NCI-H2196 treated with DMSO at 0.1 percent for 48 hours (cell line): Measurements from ENCODE around the gene SIRPD.

ENCODE experiments used
- DNase-seq: peaks from one replicate; lab custom pipeline; 2025; ENCODE audit not compliant: unreplicated experiment; lab: John Stamatoyannopoulos, UW

Gene SIRPD

DNA sequence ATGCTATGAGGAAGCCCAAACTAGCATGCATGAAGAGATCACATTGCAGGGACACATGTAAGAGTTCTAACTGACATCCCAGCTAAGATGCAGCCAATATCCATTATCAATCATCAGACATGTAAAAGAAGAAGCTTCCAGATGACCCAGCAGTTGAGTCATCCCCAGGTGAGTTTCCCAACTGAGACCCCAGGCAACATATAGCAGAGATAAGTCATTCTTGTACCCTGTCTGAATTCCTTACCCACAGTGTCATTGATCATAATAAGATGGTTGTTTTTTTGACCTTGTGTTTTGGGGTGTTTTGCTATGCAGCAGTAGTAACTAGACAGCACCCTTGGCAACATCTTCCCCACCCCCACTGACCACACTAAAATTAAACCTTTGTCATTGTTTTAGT, 18.9 kb downstream of the SIRPD start:
- no peak for DNase-seq

DNA sequence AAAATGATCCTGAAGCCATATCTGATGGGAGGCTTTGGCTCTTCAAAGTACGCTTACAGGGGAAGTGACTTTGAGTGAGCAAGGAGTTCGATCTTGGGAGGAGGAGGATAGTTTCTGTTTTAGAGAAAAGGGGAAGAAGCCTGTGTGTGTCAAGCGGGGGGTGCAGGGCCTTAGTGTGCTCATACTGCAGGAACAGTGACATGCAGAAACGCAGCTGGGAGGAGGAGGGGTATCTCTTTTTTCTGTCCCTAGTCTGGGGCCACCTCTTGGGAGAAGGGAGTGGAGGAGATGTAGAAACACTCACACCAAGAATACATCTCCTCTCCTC, 19.8 kb downstream of the SIRPD start:
- DNase-seq: no peak

DNA sequence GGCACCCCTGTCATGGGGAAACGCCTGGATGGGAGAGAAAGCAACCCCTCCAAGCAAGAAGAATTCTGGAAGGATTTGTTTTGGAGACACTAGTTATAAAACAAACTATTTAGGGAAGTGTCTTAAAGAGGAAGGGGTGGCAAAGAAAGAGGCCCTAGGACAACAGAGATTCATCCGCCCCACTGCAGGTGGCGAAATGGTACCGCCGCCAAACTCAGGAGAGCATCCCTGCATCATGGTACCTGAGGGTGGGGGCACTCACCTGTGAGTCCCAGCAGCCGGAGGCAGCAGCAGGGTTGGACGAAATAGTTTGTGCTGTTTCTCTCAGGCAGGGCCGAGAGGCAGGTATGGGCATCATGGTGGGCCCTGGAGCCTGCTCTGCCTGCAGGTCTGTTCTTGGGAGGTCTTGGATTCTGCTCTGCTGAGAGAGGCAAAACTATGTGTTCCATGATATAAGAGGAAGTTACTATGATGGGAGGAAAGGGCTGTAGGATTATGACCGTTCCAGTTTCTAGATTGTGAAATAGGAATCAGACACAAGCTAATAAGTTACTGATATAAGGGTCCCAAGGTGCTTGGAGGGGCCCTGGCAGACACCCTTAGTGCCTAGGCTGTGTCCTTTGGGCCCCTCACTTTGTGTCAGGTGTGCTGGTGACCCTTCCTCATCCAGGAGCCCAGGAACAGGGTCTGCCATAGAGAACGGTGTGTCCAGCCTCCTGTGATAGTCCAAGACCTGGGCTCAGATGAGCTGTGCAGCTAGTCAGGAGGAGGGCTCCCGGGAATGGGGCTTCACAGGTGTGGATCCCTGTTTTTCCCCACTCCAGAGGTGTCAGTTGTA, 20.4 kb downstream of the SIRPD start:
- DNase-seq: no peak

DNA sequence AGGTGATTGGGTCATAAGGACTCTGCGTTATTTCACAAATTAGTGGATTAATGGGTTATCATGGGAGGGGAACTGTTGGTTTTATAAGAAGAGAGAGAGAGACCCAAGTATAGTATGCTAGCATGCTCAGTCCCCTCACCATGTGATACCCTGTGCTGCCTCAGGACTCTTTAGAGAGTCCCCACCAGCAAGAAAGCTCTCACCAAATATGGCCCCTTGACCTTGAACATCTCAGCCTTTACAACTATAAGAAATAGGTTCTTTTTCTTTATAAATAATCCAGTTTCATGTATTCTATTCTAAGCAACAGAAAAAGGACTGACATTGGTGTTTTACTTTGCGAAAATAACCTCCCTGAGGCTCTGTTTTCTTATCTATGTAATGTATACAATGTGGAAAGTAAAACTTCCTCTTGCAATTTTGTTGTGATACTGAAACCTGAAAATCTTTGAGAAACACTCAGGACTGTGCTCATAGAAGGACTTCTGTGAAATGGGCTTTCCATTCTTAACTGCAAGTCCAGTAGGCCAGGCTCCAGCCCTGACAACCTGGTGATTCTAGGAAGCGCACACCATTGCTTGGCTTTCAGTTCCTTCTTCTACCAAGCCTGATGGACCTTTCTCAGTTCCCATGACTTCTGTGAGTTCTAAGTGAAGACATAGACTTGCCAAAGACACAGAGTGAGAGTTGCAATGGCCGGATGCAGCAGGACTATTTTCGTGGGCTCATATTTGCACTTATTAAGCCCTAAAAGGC, 21.9 kb downstream of the SIRPD start:
- no peak for DNase-seq

DNA sequence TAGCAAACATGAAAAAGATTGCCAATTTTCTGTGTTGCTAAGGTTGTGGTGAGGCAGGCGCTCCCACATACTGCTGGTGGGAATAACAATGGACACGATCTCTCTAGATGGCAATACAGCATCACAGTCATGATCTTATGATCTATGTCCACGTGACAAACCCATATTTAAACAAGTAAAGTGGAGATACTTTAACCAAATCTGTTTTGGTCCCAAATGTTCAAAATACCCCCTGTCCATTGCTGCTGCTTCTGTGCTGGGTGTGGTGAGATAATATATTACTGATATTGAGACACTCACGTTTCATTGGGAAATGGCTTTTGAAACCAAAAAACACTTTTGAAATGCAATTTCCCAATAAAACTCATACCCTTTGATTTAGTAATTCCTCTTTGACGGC, 23.0 kb downstream of the SIRPD start:
- DNase-seq: no peak

DNA sequence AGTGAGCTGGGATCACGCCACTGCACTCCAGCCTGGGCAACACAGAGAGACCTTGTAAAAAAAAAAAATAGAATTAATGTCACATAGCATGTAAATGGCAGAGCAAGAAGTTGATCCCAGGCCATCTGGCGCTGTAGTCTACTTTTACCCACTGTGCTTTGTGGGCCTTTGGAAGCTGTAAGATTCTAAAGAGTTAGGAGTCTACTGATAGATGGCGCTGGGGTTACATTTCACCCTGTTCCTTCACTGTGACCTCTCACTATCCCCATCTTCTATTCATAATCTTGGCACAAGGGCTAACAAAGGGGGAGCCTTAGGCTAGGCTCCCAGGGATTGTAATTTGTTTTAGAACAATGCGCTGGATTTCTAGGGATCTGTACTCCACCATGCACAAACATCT, 24.4 kb downstream of the SIRPD start:
- DNase-seq: no peak

DNA sequence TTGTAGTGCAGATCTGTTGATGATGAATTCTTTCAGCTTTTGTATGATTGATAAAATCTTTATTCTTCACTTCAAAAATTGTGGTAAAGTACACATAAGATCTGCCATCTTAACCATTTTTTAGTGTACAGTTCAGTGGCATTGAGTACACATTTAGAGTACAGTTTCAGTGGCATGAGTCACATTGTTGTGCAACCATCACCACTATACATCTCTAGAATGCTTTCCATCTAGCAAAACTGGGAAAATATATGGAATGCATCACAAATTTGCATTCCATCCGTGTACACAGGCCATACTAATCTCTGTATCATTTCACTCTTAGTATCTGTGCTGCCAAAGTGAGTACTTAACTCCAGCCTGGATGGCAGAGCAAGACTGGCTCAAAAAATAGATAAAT, 28.7 kb downstream of the SIRPD start:
- DNase-seq: no peak

DNA sequence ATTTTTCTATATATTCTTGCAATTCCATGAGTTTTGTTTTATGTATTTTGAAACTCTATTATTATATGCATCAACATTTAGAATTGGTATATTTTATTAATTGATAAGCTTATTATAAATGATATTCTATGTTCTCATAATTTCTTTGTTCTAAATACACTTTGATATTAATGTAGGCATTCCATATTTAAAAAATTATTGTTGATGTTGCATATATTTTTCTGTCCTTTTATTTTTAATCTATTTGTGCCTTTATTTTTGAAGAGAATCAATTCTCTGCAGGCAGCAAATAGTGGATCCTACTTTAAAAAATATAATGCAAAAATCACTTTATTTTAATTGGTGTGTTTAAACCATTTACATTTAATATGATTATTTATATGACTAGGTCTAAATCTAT, 29.6 kb downstream of the SIRPD start:
- no peak for DNase-seq

DNA sequence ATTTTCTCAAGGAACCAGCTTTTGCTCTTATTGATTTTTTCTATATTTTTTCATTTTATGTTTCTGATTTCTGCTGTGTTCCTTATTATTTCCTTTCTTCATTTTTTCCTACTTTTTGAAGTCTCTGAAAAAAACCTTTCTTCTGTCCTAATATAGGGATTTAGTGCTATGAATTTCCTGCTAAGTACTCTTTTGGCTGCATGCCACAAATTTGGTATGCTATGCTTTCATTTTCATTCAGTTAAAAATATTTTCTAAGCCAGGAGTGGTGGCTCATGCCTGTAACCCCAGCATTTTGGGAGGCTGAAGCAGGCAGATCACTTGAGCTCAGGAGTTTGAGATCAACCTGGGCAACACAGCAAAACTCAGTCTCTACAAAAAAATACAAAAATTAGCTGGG, 30.6 kb downstream of the SIRPD start:
- no peak for DNase-seq

DNA sequence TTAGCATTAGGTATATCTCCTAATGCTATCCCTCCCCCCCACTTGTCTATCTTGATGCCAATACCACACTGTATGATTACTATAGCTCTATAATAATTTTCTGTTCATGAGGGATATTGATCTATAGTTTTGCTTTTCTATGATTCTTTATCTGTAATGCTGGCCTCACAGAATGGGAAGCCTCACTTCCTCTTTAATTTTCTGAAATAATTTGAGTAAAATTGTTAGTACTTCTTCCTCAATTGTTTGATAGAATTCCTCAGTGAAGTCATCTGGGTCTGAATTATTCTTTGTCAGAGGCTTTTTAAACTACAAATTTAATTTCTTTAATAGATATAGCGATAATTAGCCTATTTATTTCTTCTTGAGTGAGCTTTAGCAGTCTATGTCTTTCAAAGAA, 31.2 kb downstream of the SIRPD start:
- no peak for DNase-seq

DNA sequence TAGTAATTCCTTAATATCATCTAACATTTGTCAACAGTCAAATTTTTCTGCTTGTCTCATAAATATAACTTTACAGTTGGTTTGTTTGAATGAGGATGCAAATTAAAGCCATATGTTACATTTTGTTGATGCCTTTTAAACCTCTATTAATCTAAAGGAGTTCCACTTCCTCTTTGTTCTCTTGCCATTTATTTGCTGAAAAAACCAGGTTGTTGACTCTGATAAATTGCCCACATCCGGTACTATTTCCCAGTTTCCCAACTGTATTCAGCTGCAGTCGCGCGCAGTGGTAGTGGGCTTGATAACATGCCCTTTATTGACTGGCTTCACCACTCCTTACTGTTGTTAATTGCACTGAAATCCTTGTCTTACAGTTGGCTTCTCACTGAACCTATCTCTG, 33.5 kb downstream of the SIRPD start:
- DNase-seq: no peak

DNA sequence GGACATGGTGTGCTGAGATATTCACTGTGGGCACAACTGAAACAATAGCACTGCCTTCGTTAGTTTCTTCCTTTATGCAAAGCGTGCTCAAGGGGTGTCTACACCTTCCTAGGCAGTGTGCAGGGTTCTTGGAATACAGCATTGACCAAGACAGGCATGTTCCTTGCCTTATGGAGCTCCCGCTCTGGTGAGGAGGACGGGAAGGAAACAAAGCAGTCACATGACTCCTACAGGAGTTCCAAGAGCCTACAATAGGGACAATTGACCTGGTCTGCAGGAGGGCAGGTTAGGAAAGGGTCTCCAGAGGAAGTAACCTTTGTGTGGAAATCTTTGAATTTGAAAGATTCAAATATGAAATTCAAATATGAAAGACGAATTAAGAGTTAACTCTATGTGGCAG, 40.5 kb downstream of the SIRPD start:
- DNase-seq: no peak

DNA sequence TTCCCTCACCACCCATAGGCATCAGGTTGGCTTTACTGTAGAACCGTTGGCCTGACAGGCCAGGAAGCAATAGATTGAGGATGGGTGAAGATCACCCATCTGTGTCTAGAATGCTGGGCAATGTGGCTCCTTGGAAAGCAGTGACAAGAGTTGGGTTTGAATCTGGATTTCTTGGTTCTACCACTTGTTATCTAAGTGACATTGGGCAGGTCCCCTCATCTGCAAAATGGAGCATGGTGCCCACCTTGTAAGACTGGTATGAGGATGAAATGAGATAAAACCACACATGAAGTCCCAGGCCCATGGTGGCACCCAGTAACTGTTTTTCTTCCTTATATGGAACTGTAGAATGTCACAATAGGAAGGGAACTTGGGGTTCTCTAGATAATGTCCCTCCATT, 43.7 kb downstream of the SIRPD start:
- no peak for DNase-seq

DNA sequence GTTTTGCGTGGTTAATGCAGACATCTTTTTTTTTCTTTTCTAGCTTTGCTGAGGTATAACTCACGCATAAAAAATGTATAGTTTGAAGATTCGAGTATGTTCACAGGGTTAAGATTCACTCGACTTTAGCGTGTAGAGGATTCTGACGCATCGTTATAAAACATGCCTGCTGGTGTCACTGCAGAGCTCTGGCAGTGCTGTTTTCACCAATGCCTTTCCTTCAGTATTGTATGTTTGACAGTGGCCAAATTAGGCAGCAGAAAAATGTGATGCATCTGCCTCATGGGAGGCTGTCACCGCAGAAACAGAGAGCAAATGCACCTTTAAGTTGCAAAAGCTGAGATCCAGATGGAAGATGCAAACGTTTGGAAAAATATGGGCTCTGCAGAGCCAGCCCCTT, 48.3 kb downstream of the SIRPD start:
- no peak for DNase-seq

DNA sequence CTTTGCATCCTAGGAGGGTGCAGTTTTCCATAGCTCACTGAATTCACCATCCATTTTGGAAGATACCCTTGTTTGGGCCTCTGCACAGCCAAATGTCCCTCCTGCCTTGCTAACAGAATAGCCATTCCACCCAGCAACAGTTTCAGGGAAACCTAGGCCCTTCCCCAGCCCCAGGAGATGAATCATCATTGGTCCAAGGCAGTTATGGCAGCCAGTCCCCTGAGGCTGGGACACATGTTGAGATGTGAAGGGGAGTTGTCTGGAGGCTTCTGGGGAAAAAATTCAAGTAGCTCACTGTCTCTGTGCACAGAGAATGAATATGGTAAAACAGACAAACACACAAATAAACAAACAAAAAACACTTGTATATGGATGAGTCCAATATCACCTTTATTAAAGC, 48.9 kb downstream of the SIRPD start:
- no peak for DNase-seq

DNA sequence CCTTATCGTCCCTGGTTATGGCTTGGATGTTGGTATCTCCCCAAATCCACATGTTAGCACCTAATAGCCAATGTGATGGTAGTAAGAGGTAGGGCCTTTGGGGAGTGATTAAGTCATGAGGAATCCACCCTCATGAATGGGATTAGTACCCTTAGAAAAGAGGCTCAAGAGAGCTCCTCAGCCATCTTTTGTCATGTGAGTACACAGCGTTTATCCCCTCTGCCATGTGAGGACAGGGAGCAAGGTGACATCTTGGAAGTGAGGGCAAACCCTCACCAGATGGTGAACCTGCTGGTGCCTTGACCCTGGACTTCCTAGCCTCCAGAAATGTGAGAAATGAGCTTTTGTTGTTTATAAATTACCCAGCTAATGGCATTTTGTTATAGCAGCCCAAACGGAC, 50.2 kb downstream of the SIRPD start:
- no peak for DNase-seq

DNA sequence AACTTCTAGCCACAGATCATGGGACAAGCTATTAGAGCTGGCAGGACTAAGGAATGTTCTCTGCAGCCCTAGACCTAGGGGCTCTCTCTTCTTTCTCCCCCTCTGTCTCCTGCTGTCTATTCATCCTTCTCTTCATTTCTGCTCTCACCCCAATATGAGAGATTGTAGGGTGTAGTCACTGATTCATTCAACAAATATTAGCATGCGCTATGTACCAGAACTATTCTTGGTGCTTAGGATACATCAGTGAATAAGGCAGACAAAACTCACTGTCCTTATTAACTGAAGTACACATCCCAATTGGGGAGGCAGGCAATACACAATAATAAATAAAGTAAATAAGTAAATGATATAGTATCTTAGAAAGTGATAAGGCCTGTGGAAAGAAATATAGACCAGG, 51.6 kb downstream of the SIRPD start:
- DNase-seq: no peak

DNA sequence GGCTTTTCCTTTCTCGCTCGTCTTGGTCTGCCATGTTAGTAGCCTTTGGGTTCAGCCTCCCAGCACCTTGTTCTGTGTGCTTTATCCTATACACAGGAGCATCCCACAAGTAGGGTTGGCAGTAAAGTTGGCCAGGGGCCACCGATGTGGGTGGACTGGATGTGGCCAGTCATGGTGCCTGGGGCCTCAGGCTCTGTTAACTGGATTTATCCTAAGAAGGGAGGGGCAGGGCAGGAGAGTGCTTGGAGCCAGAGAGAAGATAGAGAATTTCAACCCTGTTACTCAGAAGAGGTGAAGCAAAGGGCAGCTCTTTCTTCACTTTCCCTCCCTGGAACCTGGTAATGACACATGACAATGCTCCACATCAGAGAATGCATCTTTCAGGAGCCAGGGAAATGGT, 52.1 kb downstream of the SIRPD start:
- no peak for DNase-seq

DNA sequence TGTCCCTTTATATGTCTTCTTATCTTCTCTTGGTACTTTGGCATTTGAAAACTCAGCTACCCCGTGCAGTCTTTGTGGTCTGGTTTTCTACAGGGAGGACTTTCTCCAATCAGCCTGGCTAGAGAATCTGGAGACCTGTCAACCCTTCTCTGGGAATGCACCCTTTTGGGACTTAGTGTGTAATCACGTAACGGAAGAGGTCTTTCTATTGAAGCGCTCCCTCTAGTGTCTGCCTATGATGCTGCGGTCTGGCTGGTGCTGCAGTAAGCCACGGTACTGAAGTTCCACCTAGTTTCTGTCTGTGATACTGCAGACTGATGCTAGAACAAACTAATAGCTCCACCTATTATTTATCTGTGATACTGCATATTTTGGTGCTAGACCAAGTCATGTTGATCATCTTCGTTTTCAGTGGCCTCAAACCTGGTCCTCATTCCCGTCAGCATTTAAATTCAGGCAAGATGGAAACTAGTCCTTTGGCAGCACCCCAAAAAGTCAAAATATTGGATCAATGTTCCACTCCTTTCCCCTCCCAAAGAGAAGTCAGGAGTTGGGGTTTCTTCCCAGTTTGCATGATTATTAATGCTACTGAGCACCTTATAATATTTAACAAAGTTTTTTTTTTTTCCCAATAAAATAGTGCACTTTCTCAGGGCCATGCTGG, 53.8 kb downstream of the SIRPD start:
- peak; percentile 70 for DNase-seq

DNA sequence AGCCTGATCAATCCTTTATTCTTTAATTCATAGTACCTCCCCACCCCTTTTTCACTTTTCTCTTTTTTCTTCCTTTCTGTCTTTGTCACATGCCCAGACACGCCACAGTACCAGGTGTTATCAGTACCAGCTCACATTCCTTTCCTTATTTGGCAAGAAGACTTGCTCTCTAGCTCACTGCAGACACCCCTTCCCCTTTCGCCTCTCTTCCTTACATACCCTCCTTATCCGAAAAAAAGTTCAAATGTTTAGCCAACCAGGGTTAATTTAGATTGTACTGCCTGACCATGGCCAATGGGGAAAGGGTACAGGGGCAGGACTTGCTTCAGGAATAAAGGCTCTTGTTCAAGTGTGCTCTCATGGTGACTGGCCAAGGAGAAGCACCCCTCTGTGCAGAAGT, 57.0 kb downstream of the SIRPD start:
- no peak for DNase-seq

DNA sequence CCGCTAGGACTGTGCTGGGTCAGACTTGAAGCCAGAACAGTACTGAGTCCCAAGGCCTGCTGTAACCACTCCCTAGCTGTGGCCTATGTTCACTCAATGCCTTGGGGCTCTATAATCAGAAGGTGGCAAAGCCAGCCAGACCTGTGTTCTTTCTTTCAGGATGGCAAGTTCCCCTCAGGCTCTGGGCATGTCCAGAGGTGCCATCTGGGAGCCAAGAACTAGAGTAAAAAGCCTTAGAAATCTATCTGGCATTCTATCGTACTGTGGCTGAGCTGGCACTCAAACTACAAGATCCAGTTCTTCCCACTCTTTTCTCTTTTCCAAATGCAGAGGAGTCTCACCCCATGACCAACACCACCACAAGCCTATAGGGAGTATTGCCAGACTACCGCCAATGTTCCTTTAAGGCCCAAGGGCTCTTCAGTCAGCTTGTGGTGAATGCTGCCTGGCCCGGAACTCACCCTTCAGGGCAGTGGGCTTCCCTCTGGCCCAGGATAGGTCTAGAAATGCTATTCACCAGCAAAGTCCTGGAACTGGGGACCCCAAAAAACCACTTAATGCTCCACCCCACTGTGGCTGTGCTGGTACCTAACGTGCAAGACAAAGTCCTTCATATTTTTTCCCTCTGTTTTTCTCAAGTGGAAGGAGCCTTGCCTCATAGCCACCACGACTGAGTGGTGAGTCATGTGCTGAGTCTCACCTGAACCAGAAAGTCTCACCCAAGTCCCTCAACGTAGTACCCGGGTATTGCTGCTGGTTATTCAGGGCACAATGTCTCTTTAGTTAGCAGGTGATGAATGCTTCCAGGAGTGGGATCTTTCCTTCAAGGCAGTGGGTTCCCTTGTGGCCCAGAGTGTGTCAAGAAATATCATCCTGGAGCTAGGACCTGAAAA, 57.7 kb downstream of the SIRPD start:
- DNase-seq: no peak
